ENCODE results near the gene CGB8.

CGB8 gene

GRCh38 chr19:49014123-49014869, 34.6 kb downstream of the CGB8 start:
- TF ChIP-seq CTCF (conservative IDR thresholded peaks at IDR 0.05; ENCODE audit: low read depth, low read length), result no peak
- no peak overlapping the region for H3K4me3 ChIP-seq (ENCODE audit: low read depth, low read length)
- DNase-seq (ENCODE audit: low read depth), result no peak

- no peak for TF ChIP-seq CTCF (conservative IDR thresholded peaks at IDR 0.05; ENCODE audit: low read depth, low read length)
- DNase-seq (ENCODE audit: low read depth), result no peak
- no peak overlapping the region for H3K4me3 ChIP-seq (ENCODE audit: low read depth, low read length)
Measured at GRCh38 chr19:49011194-49011593, 37.7 kb downstream of the CGB8 start.

GRCh38 chr19:49010453-49010852, 38.5 kb downstream of the CGB8 start:
- no peak for DNase-seq (ENCODE audit: low read depth)
- no peak overlapping the region for H3K4me3 ChIP-seq (ENCODE audit: low read depth, low read length)
- no peak for TF ChIP-seq CTCF (conservative IDR thresholded peaks at IDR 0.05; ENCODE audit: low read depth, low read length)

- TF ChIP-seq CTCF (conservative IDR thresholded peaks at IDR 0.05; ENCODE audit: low read depth, low read length), result no peak
- no peak for DNase-seq (ENCODE audit: low read depth)
- no peak overlapping the region for H3K4me3 ChIP-seq (ENCODE audit: low read depth, low read length)
Measured at GRCh38 chr19:49009828-49010227, 39.1 kb downstream of the CGB8 start.

- no peak overlapping the region for H3K4me3 ChIP-seq (ENCODE audit: low read depth, low read length)
- DNase-seq (ENCODE audit: low read depth), result no peak
- TF ChIP-seq CTCF (conservative IDR thresholded peaks at IDR 0.05; ENCODE audit: low read depth, low read length), result no peak
Measured at GRCh38 chr19:49006905-49007304, 42.0 kb downstream of the CGB8 start.

- no peak overlapping the region for H3K4me3 ChIP-seq (ENCODE audit: low read depth, low read length)
- DNase-seq (ENCODE audit: low read depth), result no peak
- no peak for TF ChIP-seq CTCF (conservative IDR thresholded peaks at IDR 0.05; ENCODE audit: low read depth, low read length)
Measured at GRCh38 chr19:49004964-49005614, 43.8 kb downstream of the CGB8 start.

- no peak for DNase-seq (ENCODE audit: low read depth)
- no peak for TF ChIP-seq CTCF (conservative IDR thresholded peaks at IDR 0.05; ENCODE audit: low read depth, low read length)
- H3K4me3 ChIP-seq (ENCODE audit: low read depth, low read length), result no peak overlapping the region
Measured at GRCh38 chr19:49004133-49004532, 44.8 kb downstream of the CGB8 start.

Measured in choroid plexus epithelial cell (primary cell).